HEK293 (cell line): Measurements from ENCODE around the gene FHIT.

Experiments used
- CTCF ChIA-PET: fragments of 350-600 bp; formaldehyde crosslinking; extraction: SDS; loops from one replicate; lab custom pipeline; 2021; ENCODE audit warnings: antibody characterized with exemption; lab: Yijun Ruan, JAX
- POLR2A ChIA-PET: fragments of 300-600 bp; formaldehyde crosslinking; extraction: SDS; loops from one replicate; lab custom pipeline; 2020; ENCODE audit warnings: antibody characterized with exemption, inconsistent platforms; lab: Yijun Ruan, JAX
- H3K27ac ChIP-seq: fragments of 200-500 bp; sonication (Bioruptor generic); 2 replicates; pipeline ENCODE4 v1.5.1; 2014; ENCODE audit warnings: low read depth, low read length, control low read depth, inconsistent platforms; ENCODE audit errors: extremely low read depth
- H3K36me3 ChIP-seq, 2 experiments: fragments of 200-500 bp in 1 of 2; sonication (Bioruptor generic) in 1 of 2; 1 replicate in 1 of 2; 2 replicates in 1 of 2; pipeline ENCODE4 v1.5.1; 2014 to 2017; ENCODE audit warnings: inconsistent platforms in 2 of 2, low read length in 2 of 2; ENCODE audit not compliant: control insufficient read depth in 2 of 2, insufficient read depth in 1 of 2
- H3K4me1 ChIP-seq: fragments of 200-500 bp; sonication (Bioruptor generic); 2 replicates; pipeline ENCODE4 v1.5.1; 2014; ENCODE audit warnings: mild to moderate bottlenecking, low read length, inconsistent platforms; ENCODE audit not compliant: control insufficient read depth, insufficient read depth
- H3K4me3 ChIP-seq: 2 replicates; pipeline ENCODE4 v1.5.1; 2011; ENCODE audit warnings: low read depth, mild to moderate bottlenecking, control low read depth, low read length, moderate library complexity
- H3K9me3 ChIP-seq: fragments of 200-500 bp; sonication (Bioruptor generic); 2 replicates; pipeline ENCODE4 v1.5.1; 2014; ENCODE audit warnings: low read depth, low read length, inconsistent platforms; ENCODE audit not compliant: control insufficient read depth, insufficient read depth
- CTCF ChIP-seq: fragments of 450-650 bp; formaldehyde crosslinking; IDR thresholded peaks from 2 replicates; pipeline ENCODE4 v1.5.1; 2016; ENCODE audit warnings: missing biosample characterization, missing genetic modification characterization
- FEZF1 ChIP-seq: fragments of 450-650 bp; formaldehyde crosslinking; IDR thresholded peaks from 2 replicates; pipeline ENCODE4 v1.5.1; 2016; ENCODE audit warnings: missing biosample characterization, missing genetic modification characterization
- HIC1 ChIP-seq: fragments of 450-650 bp; formaldehyde crosslinking; IDR thresholded peaks from 2 replicates; pipeline ENCODE4 v1.5.1; 2016; ENCODE audit warnings: missing biosample characterization, missing genetic modification characterization
- KLF7 ChIP-seq: fragments of 450-650 bp; formaldehyde crosslinking; IDR thresholded peaks from 2 replicates; pipeline ENCODE4 v1.5.1; 2016; ENCODE audit warnings: missing biosample characterization, missing genetic modification characterization, borderline replicate concordance
- ZFHX2 ChIP-seq: fragments of 450-650 bp; formaldehyde crosslinking; conservative IDR thresholded peaks from 2 replicates; pipeline ENCODE4 v1.5.1; 2016; ENCODE audit warnings: missing biosample characterization, missing genetic modification characterization
- ZNF174 ChIP-seq: fragments of 450-650 bp; formaldehyde crosslinking; IDR thresholded peaks from 2 replicates; pipeline ENCODE4 v1.5.0; 2017; ENCODE audit warnings: missing biosample characterization, mild to moderate bottlenecking, missing genetic modification characterization
- ZNF302 ChIP-seq: fragments of 450-650 bp; formaldehyde crosslinking; IDR thresholded peaks from 2 replicates; pipeline ENCODE4 v1.5.1; 2016; ENCODE audit warnings: missing biosample characterization, missing genetic modification characterization, low read depth
- ZNF366 ChIP-seq: fragments of 450-650 bp; formaldehyde crosslinking; conservative IDR thresholded peaks from 2 replicates; pipeline ENCODE4 v1.5.1; 2016; ENCODE audit warnings: missing biosample characterization, missing genetic modification characterization
- ZNF544 ChIP-seq: fragments of 450-650 bp; formaldehyde crosslinking; IDR thresholded peaks from 2 replicates; pipeline ENCODE4 v1.5.0; 2017; ENCODE audit warnings: missing biosample characterization, missing genetic modification characterization
- ZNF548 ChIP-seq: fragments of 450-650 bp; formaldehyde crosslinking; IDR thresholded peaks from 2 replicates; pipeline ENCODE4 v1.5.1; 2016; ENCODE audit warnings: missing biosample characterization, missing genetic modification characterization
- ZNF555 ChIP-seq: fragments of 450-650 bp; formaldehyde crosslinking; conservative IDR thresholded peaks from 2 replicates; pipeline ENCODE4 v1.5.1; 2017; ENCODE audit warnings: missing biosample characterization, mild to moderate bottlenecking, missing genetic modification characterization, inconsistent platforms
- ZNF664 ChIP-seq: fragments of 450-650 bp; formaldehyde crosslinking; IDR thresholded peaks from 2 replicates; pipeline ENCODE4 v1.5.1; 2016; ENCODE audit warnings: missing biosample characterization, missing genetic modification characterization
- ZNF792 ChIP-seq: fragments of 450-650 bp; formaldehyde crosslinking; IDR thresholded peaks from 2 replicates; pipeline ENCODE4 v1.5.1; 2016; ENCODE audit warnings: missing biosample characterization, missing genetic modification characterization
- ZSCAN18 ChIP-seq: fragments of 450-650 bp; formaldehyde crosslinking; IDR thresholded peaks from 2 replicates; pipeline ENCODE4 v1.5.1; 2016; ENCODE audit warnings: missing biosample characterization, missing genetic modification characterization
- TF ChIP-seq, protein P1 (sequence below): fragments of 450-650 bp; formaldehyde crosslinking; IDR thresholded peaks from 2 replicates; pipeline ENCODE4 v1.5.1; 2016; ENCODE audit warnings: missing biosample characterization, missing genetic modification characterization, borderline replicate concordance
- TF ChIP-seq, protein P2 (sequence below): fragments of 450-650 bp; formaldehyde crosslinking; IDR thresholded peaks from 2 replicates; pipeline ENCODE4 v1.5.1; 2016; ENCODE audit warnings: missing biosample characterization, missing genetic modification characterization

The FHIT gene

GRCh38 chr3:60226912-60227311 is 1024.3 kb downstream of the FHIT start:
- H3K27ac ChIP-seq = no peak overlapping the region
- H3K9me3 ChIP-seq = no peaks in the 10 kb centered on the region
- no peaks in the 10 kb centered on the region for H3K36me3 ChIP-seq
- no peak for TF ChIP-seq FEZF1
- TF ChIP-seq, protein P1, sequence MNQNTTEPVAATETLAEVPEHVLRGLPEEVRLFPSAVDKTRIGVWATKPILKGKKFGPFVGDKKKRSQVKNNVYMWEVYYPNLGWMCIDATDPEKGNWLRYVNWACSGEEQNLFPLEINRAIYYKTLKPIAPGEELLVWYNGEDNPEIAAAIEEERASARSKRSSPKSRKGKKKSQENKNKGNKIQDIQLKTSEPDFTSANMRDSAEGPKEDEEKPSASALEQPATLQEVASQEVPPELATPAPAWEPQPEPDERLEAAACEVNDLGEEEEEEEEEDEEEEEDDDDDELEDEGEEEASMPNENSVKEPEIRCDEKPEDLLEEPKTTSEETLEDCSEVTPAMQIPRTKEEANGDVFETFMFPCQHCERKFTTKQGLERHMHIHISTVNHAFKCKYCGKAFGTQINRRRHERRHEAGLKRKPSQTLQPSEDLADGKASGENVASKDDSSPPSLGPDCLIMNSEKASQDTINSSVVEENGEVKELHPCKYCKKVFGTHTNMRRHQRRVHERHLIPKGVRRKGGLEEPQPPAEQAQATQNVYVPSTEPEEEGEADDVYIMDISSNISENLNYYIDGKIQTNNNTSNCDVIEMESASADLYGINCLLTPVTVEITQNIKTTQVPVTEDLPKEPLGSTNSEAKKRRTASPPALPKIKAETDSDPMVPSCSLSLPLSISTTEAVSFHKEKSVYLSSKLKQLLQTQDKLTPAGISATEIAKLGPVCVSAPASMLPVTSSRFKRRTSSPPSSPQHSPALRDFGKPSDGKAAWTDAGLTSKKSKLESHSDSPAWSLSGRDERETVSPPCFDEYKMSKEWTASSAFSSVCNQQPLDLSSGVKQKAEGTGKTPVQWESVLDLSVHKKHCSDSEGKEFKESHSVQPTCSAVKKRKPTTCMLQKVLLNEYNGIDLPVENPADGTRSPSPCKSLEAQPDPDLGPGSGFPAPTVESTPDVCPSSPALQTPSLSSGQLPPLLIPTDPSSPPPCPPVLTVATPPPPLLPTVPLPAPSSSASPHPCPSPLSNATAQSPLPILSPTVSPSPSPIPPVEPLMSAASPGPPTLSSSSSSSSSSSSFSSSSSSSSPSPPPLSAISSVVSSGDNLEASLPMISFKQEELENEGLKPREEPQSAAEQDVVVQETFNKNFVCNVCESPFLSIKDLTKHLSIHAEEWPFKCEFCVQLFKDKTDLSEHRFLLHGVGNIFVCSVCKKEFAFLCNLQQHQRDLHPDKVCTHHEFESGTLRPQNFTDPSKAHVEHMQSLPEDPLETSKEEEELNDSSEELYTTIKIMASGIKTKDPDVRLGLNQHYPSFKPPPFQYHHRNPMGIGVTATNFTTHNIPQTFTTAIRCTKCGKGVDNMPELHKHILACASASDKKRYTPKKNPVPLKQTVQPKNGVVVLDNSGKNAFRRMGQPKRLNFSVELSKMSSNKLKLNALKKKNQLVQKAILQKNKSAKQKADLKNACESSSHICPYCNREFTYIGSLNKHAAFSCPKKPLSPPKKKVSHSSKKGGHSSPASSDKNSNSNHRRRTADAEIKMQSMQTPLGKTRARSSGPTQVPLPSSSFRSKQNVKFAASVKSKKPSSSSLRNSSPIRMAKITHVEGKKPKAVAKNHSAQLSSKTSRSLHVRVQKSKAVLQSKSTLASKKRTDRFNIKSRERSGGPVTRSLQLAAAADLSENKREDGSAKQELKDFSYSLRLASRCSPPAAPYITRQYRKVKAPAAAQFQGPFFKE (tag by site-specific recombination) = no peak
- TF ChIP-seq ZNF302 = no peak
- no peak for TF ChIP-seq ZNF664 (tag by site-specific recombination)
- no peak for TF ChIP-seq ZFHX2
- no peak for TF ChIP-seq HIC1 (tag by site-specific recombination)
- no peak for TF ChIP-seq ZSCAN18 (tag by site-specific recombination)
- TF ChIP-seq ZNF555 = no peak
- no peak for TF ChIP-seq ZNF792 (tag by site-specific recombination)
- TF ChIP-seq ZNF544 (tag by site-specific recombination) = no peak
- no peak for TF ChIP-seq KLF7 (tag by site-specific recombination)
- TF ChIP-seq ZNF548 (tag by site-specific recombination) = no peak
- TF ChIP-seq ZNF174 = no peak
- TF ChIP-seq, all 188 proteins: peak for 0
- Histone ChIP-seq H3K4me1 (no peaks in the 10 kb centered on the region), H3K4me3 (no peak overlapping the region)
- ChIA-PET CTCF (no interaction called here), POLR2A (no interaction called here)

DNA sequence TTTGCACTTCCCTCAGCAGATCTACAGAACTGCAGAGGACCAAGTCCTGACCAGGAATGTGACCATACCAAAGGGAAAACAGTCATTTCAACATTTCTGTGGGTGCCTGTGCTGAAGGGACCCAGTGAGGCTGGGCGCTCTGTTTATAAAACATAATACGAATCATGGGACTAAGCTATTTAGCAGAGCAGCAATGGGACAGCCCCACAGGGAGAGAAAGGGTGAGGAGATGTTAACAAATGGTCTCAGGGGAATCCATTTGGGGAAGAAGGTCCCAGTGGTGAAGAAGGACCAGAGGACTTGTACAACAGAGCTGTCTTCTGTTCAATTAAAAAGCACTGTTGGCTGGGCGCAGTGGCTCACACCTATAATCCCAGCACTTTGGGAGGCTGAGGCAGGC is 1025.4 kb downstream of the FHIT start:
- H3K36me3 ChIP-seq = no peaks in the 10 kb centered on the region
- no peaks in the 10 kb centered on the region for H3K4me1 ChIP-seq
- no peaks in the 10 kb centered on the region for H3K9me3 ChIP-seq
- ChIA-PET POLR2A (no interaction called here), CTCF (interaction anchor here (0.6 kb wide), 1 partner anchor 247 kb away, joined by 3 read pairs; no protein-coding TSS in a partner anchor)
- H3K27ac ChIP-seq = no peak overlapping the region
- H3K4me3 ChIP-seq = no peak overlapping the region
- TF ChIP-seq ZNF366 (tag by site-specific recombination) (no peak), CTCF (tag by site-specific recombination) (no peak)
- TF ChIP-seq, protein P2, sequence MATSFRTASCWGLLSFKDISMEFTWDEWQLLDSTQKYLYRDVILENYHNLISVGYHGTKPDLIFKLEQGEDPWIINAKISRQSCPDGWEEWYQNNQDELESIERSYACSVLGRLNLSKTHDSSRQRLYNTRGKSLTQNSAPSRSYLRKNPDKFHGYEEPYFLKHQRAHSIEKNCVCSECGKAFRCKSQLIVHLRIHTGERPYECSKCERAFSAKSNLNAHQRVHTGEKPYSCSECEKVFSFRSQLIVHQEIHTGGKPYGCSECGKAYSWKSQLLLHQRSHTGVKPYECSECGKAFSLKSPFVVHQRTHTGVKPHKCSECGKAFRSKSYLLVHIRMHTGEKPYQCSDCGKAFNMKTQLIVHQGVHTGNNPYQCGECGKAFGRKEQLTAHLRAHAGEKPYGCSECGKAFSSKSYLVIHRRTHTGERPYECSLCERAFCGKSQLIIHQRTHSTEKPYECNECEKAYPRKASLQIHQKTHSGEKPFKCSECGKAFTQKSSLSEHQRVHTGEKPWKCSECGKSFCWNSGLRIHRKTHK (tag by site-specific recombination) = no peak
- TF ChIP-seq, protein P1 (tag by site-specific recombination) = no peak
